Astrocyte of the spinal cord (primary cell): ENCODE data around the gene ABHD17A.

Experiments
- DNase-seq: peaks from one replicate; pipeline ENCODE4 v3.0.0; 2011; ENCODE audit warnings: low read depth, low spot score
- H3K4me3 ChIP-seq: 2 replicates; pipeline ENCODE4 v1.5.1; 2011; ENCODE audit warnings: low read depth, mild to moderate bottlenecking, low read length, moderate library complexity
- CTCF ChIP-seq: IDR thresholded peaks from 2 replicates; pipeline ENCODE4 v1.5.1; 2012; ENCODE audit warnings: low read depth, mild to moderate bottlenecking, low read length, inconsistent platforms
- in situ Hi-C: cut with HindIII; loops from 2 replicates; pipeline ENCODE4 v1.10.0; 2017; ENCODE audit warnings: low sequenced_read_pairs

Gene ABHD17A

DNA sequence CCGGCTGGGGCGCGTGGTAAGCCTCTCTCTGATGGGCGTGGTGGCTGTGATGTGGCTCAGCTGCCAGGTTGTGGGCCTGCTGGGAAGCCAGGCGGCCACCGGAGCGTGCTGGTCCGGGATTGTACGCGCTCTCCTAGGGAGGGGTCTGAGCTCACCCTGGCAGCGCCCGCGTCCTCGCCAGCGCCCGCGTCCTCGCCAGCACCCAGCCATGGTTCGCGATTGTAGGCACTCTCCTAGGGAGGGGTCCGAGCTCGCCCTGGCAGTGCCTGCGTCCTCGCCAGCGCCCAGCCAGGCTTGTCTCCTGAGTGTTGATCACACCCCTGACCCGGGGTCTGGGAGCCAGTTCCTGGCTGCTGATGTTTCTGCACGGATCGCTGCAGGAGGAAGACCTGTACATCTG lies 33.7 kb upstream of the ABHD17A start:
- in situ Hi-C loops: no loop called here
- DNase-seq: no peak
- TF ChIP-seq CTCF: no peak
- no peak overlapping the region for H3K4me3 ChIP-seq

- in situ Hi-C loops: no loop called here
- DNase-seq: no peak
- TF ChIP-seq CTCF: no peak
- no peak overlapping the region for H3K4me3 ChIP-seq
Measured at GRCh38 chr19:1917926-1918325, 32.6 kb upstream of the ABHD17A start.

DNA sequence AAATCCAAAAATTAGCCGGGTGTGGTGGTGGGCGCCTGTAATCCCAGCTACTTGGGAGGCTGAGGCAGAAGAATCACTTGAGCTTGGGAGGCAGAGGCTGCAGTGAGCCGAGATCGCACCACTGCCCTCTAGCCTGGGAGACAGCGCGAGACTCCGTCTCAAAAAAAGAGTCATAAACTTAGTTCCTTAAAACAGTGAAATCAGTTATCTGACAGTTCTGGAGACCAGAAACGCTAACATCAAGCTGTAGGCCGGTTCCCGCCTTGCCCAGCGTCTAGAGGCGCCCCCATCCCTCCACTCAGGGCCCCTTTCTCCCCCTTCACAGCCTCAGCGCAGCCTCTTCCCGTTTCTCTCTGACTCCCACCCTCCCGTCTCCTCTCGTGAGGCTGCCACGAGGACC lies 31.9 kb upstream of the ABHD17A start:
- no peak for DNase-seq
- H3K4me3 ChIP-seq: no peak overlapping the region
- in situ Hi-C loops: no loop called here

GRCh38 chr19:1914826-1915341 lies 29.6 kb upstream of the ABHD17A start:
- DNase-seq: no peak
- in situ Hi-C loops: no loop called here
- H3K4me3 ChIP-seq: no peak overlapping the region
- no peak for TF ChIP-seq CTCF

More for the DNA sequence above, 31.9 kb upstream of the ABHD17A start:
- TF ChIP-seq CTCF: no peak

GRCh38 chr19:1913781-1914577 lies 28.7 kb upstream of the ABHD17A start:
- in situ Hi-C loops: no loop called here

More at GRCh38 chr19:1913781-1914577, 28.7 kb upstream of the ABHD17A start:
- no peak overlapping the region for H3K4me3 ChIP-seq
- no peak for DNase-seq
- TF ChIP-seq CTCF: no peak
